ENCODE measurements around the gene CD2BP2. TPM values are rescaled to one million over a fixed set of nuclear protein-coding genes. Genes with fewer than 3 reads are reported as not detected.

The CD2BP2 gene
- total and polyA plus RNA-seq, 2 of the 13 experiments (the other 11 are each of a cell fraction or from before 2014, with no cell fraction given) = 24.9 to 54.6 TPM

DNA sequence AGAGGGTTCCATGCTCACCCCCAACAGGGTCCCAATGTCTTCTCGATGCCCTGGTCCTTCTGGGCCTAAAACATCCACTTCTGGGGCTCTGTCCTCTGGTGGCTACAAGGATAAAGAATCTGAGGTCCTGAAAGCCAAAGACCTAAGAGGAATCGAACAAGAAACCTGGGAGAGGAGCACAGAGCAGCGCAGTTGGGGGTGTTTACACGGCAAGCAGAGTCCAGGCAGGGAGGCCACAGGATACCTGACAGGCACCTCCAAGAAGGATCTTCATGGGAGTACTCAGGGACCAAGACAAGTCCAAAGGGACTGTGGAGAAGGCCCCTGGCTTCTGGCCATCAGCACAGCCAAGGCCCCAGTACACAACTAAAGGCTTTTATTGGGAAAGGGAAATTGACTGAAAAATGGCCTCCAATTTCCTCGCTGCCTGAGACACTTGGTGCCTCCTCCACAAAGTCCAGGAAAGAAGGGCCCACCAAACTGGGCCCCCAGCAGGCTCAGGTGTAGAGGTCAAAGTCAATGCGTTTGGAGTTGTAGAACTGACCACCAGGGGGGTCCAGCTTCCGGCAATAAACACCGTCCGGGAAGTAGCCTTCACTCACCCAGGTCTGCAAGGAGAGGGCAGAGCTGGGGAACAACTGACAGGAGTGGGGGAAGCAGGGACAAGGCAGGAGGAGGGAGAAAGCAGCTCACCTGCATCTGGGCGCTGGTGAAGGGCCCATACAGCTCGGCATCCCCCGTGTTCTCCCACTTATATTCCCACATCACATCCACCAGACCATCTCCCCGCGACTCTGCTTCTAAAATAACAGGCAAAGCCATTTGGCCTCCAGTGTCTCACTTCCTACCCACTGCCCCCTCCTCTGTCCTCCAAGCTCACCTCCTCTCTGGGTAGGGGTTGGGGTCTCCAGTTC is 2.4 kb downstream of the CD2BP2 start (continued):
- TF ChIP-seq, protein P1, sequence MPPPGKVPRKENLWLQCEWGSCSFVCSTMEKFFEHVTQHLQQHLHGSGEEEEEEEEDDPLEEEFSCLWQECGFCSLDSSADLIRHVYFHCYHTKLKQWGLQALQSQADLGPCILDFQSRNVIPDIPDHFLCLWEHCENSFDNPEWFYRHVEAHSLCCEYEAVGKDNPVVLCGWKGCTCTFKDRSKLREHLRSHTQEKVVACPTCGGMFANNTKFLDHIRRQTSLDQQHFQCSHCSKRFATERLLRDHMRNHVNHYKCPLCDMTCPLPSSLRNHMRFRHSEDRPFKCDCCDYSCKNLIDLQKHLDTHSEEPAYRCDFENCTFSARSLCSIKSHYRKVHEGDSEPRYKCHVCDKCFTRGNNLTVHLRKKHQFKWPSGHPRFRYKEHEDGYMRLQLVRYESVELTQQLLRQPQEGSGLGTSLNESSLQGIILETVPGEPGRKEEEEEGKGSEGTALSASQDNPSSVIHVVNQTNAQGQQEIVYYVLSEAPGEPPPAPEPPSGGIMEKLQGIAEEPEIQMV (CRISPR knock-in tag; IDR thresholded peaks at IDR 0.05; ENCODE audit: low read depth) = no peak
- TF ChIP-seq PHF8 (CRISPR knock-in tag; IDR thresholded peaks at IDR 0.05) (peak; percentile 37; the same call in 1 of the 2 replicates), HCFC1 (IDR thresholded peaks at IDR 0.05; ENCODE audit: low read depth, low read length) (no peak), CENPT (CRISPR knock-in tag; IDR thresholded peaks at IDR 0.05; ENCODE audit: low read depth) (no peak; the same call in 1 of the 2 replicates), GATA4 (IDR thresholded peaks at IDR 0.05; ENCODE audit: borderline replicate concordance, low read depth) (no peak), PRPF4 (IDR thresholded peaks at IDR 0.05; ENCODE audit: low read depth, low read length, poor library complexity, severe bottlenecking) (no peak), SP4 (CRISPR knock-in tag; IDR thresholded peaks at IDR 0.05) (0 out of 2 replicates have a peak, but pooled peaks have one; percentile 48), ZNF777 (CRISPR knock-in tag; IDR thresholded peaks at IDR 0.05) (no peak), RCOR2 (CRISPR knock-in tag; IDR thresholded peaks at IDR 0.05) (no peak), ZNF670 (CRISPR knock-in tag; IDR thresholded peaks at IDR 0.05; ENCODE audit: borderline replicate concordance) (0 out of 2 replicates have a peak, but pooled peaks have one; percentile 49), CBX1 (IDR thresholded peaks at IDR 0.05; ENCODE audit: low read depth) (no peak), SIN3A (IDR thresholded peaks at IDR 0.05; ENCODE audit: borderline replicate concordance, low read depth, low read length) (no peak)
- TF ChIP-seq, protein P2, sequence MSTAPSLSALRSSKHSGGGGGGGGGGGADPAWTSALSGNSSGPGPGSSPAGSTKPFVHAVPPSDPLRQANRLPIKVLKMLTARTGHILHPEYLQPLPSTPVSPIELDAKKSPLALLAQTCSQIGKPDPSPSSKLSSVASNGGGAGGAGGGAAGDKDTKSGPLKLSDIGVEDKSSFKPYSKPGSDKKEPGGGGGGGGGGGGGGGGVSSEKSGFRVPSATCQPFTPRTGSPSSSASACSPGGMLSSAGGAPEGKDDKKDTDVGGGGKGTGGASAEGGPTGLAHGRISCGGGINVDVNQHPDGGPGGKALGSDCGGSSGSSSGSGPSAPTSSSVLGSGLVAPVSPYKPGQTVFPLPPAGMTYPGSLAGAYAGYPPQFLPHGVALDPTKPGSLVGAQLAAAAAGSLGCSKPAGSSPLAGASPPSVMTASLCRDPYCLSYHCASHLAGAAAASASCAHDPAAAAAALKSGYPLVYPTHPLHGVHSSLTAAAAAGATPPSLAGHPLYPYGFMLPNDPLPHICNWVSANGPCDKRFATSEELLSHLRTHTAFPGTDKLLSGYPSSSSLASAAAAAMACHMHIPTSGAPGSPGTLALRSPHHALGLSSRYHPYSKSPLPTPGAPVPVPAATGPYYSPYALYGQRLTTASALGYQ (CRISPR knock-in tag; IDR thresholded peaks at IDR 0.05) = no peak
- TF ChIP-seq, protein P3, sequence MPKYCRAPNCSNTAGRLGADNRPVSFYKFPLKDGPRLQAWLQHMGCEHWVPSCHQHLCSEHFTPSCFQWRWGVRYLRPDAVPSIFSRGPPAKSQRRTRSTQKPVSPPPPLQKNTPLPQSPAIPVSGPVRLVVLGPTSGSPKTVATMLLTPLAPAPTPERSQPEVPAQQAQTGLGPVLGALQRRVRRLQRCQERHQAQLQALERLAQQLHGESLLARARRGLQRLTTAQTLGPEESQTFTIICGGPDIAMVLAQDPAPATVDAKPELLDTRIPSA (CRISPR knock-in tag; IDR thresholded peaks at IDR 0.05; ENCODE audit: borderline replicate concordance) = no peak
